ENCODE data around the gene OGA. TPM values are rescaled to one million over a fixed set of nuclear protein-coding genes. Genes with fewer than 3 reads are reported as not detected.

The OGA gene
- total RNA-seq, 1 donor from 2014 or later: 102 TPM

DNA sequence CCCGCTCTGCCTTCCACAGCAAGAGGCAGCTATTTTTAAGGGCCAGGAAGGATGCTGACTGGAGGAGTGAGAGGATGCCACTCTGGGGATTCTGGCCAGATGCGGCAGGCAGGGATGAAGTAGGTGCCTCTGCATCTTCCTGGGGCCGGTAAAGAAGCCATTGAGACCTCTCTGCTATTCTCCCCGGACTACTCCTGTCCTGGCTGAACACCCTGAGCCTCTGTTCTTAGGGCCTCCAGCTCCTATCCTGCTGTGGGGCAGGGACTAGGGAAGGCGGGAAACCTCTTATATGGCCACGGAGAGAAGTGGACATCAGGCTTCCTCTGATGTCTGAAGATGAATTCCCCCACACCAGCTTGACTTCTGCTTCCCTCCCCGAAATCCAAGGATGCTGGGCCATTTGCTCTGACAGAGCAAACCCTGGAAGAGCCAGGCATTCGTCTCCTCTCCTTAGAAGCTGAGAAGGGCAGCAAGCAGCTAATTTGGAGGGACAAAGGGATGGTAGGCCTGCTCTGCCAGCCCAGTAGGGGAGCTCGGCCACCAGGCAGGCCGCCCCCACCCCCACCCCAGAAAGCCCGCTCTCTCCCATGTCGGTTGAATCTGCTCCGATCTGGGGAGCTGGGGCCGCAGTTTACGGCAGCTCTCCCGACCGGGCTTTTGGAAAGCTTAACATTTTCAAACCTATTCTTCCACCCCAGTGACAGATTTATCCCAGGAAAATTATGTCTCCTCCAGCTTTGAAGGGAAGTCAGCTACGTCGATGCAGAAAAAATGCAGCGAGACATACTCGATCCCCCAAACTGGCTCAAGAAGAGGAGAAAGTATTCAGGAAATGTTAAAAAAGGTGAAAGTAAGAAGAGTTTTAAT lies 45.1 kb downstream of the OGA start:
- Mint-ChIP-seq H3K27me3 (peaks cover 61% of the 10 kb centered on the region), H3K9me3 (no peaks in the 10 kb centered on the region), H3K4me3 (no peak overlapping the region), H3K27ac (no peak overlapping the region), H3K36me3 (ENCODE audit: low read depth) (peaks cover 10% of the 10 kb centered on the region), H3K4me1 (peaks cover 3% of the 10 kb centered on the region)
- intact Hi-C loops (cut with micrococcal nuclease): loop anchor here (10.0 kb wide), 2 partner anchors 608 to 638 kb away; partner anchors contain the start of gene TLX1
- DNase-seq: no peak

DNA sequence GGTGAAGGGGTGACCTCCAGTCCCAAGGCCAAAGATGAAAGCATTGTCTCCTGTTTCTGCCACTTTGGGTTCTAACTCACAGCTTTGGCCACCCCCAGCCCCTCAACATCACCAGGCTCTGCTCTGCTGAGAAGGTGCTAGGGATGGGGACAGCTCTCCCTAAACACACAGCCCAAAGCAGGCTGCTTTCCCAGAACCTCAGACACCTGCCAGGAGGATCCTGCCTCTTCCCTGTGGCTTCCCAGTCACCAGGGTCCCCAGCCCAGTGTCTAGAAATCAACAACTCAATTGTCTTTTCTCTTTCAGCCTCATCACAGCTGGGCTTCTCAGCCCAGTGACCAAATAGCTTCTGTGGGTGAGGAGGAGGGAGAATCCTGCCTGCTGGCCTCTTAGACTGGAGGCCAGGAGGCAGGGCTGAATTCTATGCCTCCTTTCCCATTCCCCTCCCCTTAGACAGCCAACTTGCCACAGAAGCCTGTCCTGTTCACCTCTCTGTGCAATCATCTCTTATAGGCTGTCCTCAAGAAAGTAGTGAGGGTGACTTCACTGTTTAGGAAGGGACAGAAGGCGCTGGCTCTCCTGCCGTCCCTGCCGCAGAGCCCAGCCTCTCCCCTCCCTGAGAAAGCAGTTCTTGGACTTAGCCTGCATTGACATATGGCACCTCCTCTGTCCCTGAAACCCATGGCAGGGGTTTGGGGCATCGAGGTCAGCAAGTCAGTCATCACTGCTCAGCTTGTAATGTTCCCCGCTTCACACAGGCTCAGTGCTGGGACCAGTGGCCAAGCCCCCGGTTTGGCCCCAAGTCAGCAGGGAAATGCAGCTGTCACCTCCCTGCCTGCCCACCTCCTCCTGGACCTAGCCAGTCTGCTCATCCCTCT lies 46.0 kb downstream of the OGA start:
- DNase-seq: no peak
- peaks cover 58% of the 10 kb centered on the region for H3K27me3 Mint-ChIP-seq
- intact Hi-C loops (cut with micrococcal nuclease): loop anchor here (10.0 kb wide), 2 partner anchors 607 to 637 kb away; partner anchors contain the start of gene TLX1

DNA sequence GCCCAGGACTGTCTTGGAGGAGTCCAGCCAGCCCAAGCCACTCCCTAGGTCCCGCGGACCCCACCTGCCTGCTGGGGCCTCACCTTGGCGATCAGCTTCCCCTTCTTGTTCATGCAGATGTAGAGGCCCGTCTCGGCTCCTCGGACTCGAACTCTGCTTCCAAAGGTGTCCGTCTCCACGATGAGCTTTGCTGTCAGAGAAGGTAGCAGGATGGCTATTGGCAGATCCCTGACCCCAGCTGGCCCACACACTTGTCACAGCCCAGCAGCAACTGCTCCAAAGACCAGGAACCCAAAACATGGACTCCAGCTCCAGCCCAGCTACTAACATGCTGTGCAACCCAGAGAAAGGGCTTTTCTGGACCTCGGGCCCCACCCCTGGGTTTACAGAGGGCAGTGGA lies 46.9 kb downstream of the OGA start:
- H3K4me1 Mint-ChIP-seq: no peaks in the 10 kb centered on the region
- H3K27me3 Mint-ChIP-seq: peaks cover 58% of the 10 kb centered on the region
- intact Hi-C loops (cut with micrococcal nuclease): loop anchor here (10.0 kb wide), 2 partner anchors 607 to 637 kb away; partner anchors contain the start of gene TLX1
- H3K9me3 Mint-ChIP-seq: no peaks in the 10 kb centered on the region
- DNase-seq: no peak
- no peaks in the 10 kb centered on the region for H3K36me3 Mint-ChIP-seq (ENCODE audit: low read depth)
- no peak overlapping the region for H3K4me3 Mint-ChIP-seq
- no peak overlapping the region for H3K27ac Mint-ChIP-seq

More for the DNA sequence above, 46.0 kb downstream of the OGA start:
- Mint-ChIP-seq H3K4me1 (peaks cover 3% of the 10 kb centered on the region), H3K9me3 (no peaks in the 10 kb centered on the region), H3K4me3 (no peak overlapping the region), H3K36me3 (ENCODE audit: low read depth) (peaks cover 1% of the 10 kb centered on the region), H3K27ac (no peak overlapping the region)

DNA sequence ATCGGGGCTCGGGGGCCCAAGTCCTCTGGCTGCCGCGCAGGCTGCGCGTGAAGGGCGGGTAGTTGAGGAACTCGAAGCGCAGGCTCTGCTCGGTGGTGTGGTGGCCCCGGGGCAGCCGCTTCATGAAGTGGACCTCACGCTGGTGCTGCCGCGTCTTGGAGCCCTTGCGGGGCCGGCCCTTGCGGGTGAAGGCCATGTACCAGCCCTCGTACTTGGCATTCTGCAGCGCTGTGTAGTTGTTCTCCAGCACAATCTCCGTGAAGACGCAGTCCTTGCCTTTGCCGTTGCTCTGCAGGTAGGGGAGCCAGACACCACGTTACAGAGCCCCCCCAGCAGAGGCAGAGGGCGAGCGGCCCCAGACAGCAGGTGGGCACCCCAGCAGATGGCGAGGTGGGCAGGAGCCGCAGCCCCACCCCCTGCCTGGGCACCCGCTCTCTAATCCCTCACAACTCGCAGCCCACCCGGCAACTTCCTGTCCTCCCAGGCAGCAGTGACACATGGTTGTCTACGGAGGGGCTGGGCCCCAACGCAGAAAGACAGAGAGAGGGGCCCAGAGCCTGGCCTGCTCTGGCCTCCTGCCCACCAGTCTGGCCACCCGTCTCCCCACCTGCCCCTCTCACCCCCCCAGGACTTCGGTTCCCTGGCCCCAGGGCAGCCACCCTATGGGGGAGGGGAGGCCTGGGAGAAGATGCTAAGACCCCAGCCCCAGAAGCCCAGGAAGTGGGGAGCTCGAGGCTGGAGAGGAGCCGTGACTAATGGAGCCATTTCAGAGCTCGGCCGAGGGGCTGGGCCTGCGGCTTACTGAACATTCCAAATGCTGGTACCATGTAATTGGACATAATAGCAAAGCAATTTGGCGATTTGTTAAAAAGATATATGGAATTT lies 47.7 kb downstream of the OGA start:
- Mint-ChIP-seq H3K9me3 (no peaks in the 10 kb centered on the region), H3K27me3 (peaks cover 64% of the 10 kb centered on the region), H3K36me3 (ENCODE audit: low read depth) (no peaks in the 10 kb centered on the region), H3K4me3 (no peak overlapping the region), H3K4me1 (no peaks in the 10 kb centered on the region), H3K27ac (no peak overlapping the region)
- intact Hi-C loops (cut with micrococcal nuclease): loop anchor here (10.0 kb wide), 2 partner anchors 606 to 636 kb away; partner anchors contain the start of gene TLX1
- no peak for DNase-seq

DNA sequence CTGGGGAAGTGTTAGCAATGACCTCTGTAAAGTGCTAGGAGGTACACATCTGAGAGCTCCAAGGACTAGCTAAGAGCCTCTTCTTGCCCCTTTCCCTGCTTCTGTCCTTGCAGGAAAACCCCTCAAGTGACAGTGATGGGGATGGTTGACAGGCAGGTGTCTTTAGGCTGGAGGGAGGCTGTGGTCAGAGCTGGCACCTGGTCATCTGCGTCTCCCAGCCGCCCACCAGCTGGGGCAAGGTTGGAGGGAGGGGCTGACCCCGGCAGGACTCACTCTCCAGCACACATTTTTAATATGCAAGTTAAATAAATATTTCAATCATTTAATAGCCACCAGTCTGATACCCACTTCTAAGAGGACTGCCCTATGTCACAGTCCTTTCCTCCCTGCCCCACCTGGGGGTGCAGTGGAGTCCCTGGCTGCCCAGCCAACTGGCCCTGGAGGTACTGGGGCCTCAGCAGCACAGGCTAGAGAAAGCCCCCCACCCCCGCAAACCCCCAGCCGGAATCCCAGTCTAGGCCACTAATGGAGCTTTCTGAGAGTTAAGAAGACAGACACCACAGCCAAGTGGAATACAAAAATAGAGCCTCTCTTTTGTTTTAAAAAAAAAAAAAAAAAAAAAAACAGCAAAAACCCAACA lies 48.6 kb downstream of the OGA start:
- intact Hi-C loops (cut with micrococcal nuclease): loop anchor here (10.0 kb wide), 2 partner anchors 605 to 635 kb away; partner anchors contain the start of gene TLX1

DNA sequence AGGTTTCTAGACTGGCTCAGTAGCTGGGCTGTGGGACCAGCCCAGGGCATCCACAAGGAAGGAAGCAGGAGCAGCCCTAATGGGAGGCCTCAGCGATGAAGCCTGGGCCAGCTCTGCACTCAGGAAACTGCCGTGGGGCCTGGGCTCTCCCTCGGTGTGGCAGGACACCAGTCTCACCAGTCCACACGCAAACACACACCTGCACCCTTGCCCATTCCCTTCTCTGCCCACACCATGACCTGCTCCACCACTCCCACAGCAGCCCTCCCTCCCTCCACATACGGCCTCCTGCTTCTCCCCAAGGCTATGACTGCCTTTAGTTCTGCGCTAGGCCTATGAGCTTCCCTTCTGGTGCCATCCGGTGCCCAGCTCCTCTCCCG lies 49.5 kb downstream of the OGA start:
- Mint-ChIP-seq H3K27ac (no peak overlapping the region), H3K4me3 (no peak overlapping the region), H3K36me3 (ENCODE audit: low read depth) (no peaks in the 10 kb centered on the region), H3K27me3 (peaks cover 54% of the 10 kb centered on the region), H3K9me3 (no peaks in the 10 kb centered on the region), H3K4me1 (no peaks in the 10 kb centered on the region)
- DNase-seq: no peak
- intact Hi-C loops (cut with micrococcal nuclease): no loop called here

More for the DNA sequence above, 48.6 kb downstream of the OGA start:
- no peak overlapping the region for H3K27ac Mint-ChIP-seq
- no peaks in the 10 kb centered on the region for H3K4me1 Mint-ChIP-seq
- no peaks in the 10 kb centered on the region for H3K9me3 Mint-ChIP-seq
- DNase-seq: no peak
- H3K27me3 Mint-ChIP-seq: peaks cover 61% of the 10 kb centered on the region
- H3K4me3 Mint-ChIP-seq: no peak overlapping the region
- no peaks in the 10 kb centered on the region for H3K36me3 Mint-ChIP-seq (ENCODE audit: low read depth)

DNA sequence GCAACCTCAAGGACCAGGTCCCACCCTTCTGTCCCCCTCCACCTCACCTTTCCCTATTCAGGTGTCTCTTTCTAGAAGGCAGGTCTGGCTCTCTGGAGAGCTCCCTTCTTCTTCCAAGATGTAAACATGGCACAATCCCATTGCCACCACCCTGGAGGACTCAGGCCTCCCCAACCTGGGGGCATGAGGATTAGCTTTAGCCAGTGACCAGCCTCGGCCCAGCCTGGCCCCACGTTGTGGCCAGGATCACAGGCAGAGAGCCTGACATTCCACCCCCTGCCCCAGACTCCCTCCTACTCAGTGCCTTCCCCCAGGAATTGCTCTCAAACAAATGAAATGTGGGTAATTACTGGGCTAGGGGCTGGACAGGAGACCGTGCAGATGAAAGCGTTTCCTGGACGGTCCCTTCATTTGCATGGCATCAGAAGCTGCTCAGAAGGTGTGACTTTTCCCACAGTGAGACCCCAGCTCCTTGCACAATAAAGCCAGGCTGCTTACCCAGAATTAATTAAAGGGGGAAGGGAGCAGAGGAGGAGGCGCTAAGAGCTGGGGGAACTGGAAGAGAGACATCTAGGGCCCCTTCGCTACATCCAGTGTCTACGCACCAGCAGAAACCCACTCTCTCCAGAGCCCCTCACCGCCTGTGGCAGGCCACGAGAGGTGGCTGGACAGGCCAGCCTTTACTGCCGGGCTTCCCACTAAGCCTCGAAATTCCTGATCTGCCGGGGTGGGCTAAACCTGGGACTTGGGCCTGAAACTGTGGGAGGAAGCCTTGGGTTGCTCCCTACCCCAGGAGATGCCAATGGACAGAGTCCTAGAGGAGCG lies 50.1 kb downstream of the OGA start:
- Mint-ChIP-seq H3K4me1 (no peaks in the 10 kb centered on the region), H3K27me3 (peaks cover 48% of the 10 kb centered on the region), H3K27ac (no peak overlapping the region), H3K4me3 (no peak overlapping the region), H3K36me3 (ENCODE audit: low read depth) (no peaks in the 10 kb centered on the region), H3K9me3 (no peaks in the 10 kb centered on the region)
- intact Hi-C loops (cut with micrococcal nuclease): no loop called here
- no peak for DNase-seq

DNA sequence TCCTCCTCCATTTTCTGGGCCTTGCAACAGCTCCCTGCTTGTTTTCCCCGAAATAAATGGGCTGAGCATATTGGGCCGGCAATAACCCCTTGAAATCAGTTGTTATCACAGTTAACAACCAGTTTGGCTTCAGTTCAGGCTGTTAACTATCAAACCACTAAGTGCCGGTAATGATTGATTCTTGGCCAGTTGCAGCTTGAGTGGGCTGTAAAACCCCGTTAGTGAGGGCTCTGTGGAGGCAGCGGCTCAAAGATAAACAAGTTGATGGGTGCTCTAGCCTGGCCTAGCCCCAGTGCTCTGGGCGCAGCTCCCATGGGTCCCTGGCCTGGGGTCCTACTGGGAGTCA lies 50.7 kb downstream of the OGA start:
- intact Hi-C loops (cut with micrococcal nuclease): no loop called here
- no peak overlapping the region for H3K4me3 Mint-ChIP-seq
- no peaks in the 10 kb centered on the region for H3K36me3 Mint-ChIP-seq (ENCODE audit: low read depth)
- H3K4me1 Mint-ChIP-seq: no peaks in the 10 kb centered on the region
- H3K9me3 Mint-ChIP-seq: no peaks in the 10 kb centered on the region
- no peak for DNase-seq
- no peak overlapping the region for H3K27ac Mint-ChIP-seq
- peaks cover 42% of the 10 kb centered on the region for H3K27me3 Mint-ChIP-seq

DNA sequence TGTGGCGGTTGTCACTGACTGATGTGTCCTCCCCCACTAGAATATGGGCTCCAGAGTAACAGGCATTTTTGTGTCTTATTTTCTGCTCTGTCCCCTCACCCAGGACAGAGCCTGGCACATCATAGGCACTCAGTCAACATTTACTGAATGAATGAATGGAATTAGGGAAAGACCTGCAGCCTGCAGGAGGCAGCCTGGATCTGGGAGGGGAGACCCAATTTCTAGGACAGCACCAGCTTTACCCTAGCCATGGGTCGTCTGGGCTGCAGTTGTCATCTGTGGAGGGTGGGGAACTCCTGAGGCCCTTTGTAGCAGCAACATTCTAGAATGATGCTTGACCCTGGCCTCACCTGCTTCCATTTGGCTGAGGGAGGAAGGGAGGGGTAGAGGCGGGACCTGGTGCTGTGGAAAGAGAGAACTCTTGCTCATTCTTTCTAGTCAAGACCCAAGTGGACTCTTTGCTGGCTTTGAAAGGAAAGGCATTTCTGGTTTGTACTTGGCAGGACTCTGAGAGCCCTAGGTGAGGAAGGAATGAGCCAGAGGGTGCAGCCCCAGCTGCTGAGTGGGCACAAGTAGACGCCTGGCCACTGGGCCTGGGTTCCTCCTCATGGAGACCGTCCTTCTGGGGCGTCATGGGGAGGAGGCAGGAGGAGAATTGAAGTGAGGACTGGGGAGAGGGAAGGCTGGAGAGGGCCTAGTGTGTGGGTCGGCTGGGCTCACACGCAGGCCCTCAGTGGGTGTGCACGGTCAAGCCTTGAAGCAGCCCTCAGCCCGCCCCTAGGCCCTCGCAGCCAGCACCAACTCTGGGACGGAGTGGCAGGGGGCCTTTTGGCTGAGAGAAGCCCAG lies 51.3 kb downstream of the OGA start:
- Mint-ChIP-seq H3K27ac (no peak overlapping the region), H3K36me3 (ENCODE audit: low read depth) (no peaks in the 10 kb centered on the region)

DNA sequence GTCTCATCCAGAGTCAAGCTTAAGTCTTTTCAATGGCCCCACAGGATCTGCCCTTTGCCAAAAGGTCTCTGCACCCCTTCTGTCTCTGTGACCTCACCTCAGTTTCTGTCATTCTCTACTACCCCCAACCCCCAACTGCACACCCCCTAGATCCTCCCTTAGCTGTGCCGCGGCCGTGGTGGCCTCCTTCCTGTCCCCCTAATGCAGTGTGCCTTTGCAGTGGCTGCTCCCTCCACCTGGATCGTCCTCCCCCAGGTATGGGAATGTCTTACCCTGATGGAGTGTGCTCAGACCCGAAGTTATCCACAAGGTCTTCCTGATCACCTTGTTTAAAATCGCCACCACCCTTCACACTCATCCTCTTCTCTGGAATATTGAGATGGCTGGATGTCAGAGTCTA lies 51.9 kb downstream of the OGA start:
- Mint-ChIP-seq H3K27ac (no peak overlapping the region), H3K4me1 (no peaks in the 10 kb centered on the region), H3K4me3 (no peak overlapping the region), H3K9me3 (no peaks in the 10 kb centered on the region), H3K36me3 (ENCODE audit: low read depth) (no peaks in the 10 kb centered on the region), H3K27me3 (peaks cover 33% of the 10 kb centered on the region)
- intact Hi-C loops (cut with micrococcal nuclease): no loop called here
- no peak for DNase-seq

More for the DNA sequence above, 51.3 kb downstream of the OGA start:
- Mint-ChIP-seq H3K4me3 (no peak overlapping the region), H3K4me1 (no peaks in the 10 kb centered on the region), H3K9me3 (no peaks in the 10 kb centered on the region), H3K27me3 (peaks cover 39% of the 10 kb centered on the region)
- intact Hi-C loops (cut with micrococcal nuclease): no loop called here
- DNase-seq: no peak

DNA sequence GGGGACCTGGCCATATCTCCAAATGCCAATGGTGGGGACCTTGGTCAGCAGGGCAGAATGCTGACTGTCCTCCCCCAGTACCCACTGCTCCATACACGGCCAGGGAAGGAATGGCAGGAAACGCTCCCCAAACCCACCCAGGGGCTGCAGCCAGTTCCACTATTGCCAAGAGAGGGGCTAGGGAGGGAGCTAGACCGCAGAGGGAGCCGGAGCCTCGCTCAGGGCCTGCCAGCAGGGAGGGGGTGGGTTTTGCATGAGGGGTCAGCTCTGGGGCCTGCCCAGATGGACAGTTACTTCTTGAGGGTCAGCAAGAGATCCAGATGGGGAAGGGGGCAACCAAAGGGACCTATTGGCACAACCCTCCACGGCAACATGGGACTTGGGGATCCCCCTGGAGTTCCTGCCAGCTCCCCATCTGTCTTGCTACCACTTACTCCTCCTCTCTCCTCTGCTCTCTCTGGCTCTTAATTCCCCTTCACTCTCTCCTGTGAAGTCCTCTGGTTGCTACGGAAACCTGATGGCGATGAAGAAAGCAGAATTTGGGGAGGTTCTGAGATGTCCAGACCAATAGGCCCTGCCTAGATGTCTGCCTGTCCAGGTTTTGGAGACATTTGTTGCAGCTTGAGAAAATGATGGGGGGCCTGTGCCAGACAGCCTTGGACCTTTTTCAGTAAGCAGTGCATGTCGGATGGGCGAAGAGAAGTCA lies 55.0 kb downstream of the OGA start:
- Mint-ChIP-seq H3K4me1 (no peaks in the 10 kb centered on the region), H3K27ac (no peak overlapping the region), H3K36me3 (ENCODE audit: low read depth) (no peaks in the 10 kb centered on the region), H3K27me3 (peaks cover 32% of the 10 kb centered on the region), H3K9me3 (no peaks in the 10 kb centered on the region), H3K4me3 (no peak overlapping the region)
- intact Hi-C loops (cut with micrococcal nuclease): no loop called here
- DNase-seq: no peak
